Testis (tissue), 3 donors: ENCODE data around the gene WDR18. TPM values are rescaled to one million over a fixed set of nuclear protein-coding genes. Genes with fewer than 3 reads are reported as not detected.

Experiments used
- DNase-seq: peaks from one replicate; pipeline ENCODE4 v3.0.0-alpha.2; 2019
- H3K27ac ChIP-seq, 2 donors: fragments of 200-600 bp; sonication (generic); one replicate each; pipeline ENCODE4 v1.5.1; 2019
- H3K27me3 ChIP-seq: fragments of 200-600 bp; sonication (generic); one replicate; pipeline ENCODE4 v1.5.1; 2019
- H3K36me3 ChIP-seq: fragments of 200-600 bp; sonication (generic); one replicate; pipeline ENCODE4 v1.5.1; 2017; ENCODE audit warnings: low read depth; ENCODE audit errors: missing control alignments
- H3K4me1 ChIP-seq: fragments of 200-600 bp; sonication (generic); one replicate; pipeline ENCODE4 v1.5.1; 2019
- H3K4me3 ChIP-seq, 2 donors: fragments of 200-600 bp; sonication (generic); one replicate each; pipeline ENCODE4 v1.5.1; 2017 to 2019
- H3K9me3 ChIP-seq: fragments of 200-600 bp; sonication (generic); one replicate; pipeline ENCODE4 v1.5.1; 2017
- POLR2A ChIP-seq: fragments of 450-650 bp; IDR thresholded peaks from one replicate; pipeline ENCODE4 v1.6.1; 2017; ENCODE audit warnings: antibody characterized with exemption, mild to moderate bottlenecking, moderate library complexity
- WGBS, 2 donors: methylation state at CpG; one replicate each; pipeline ENCODE4 v1.1.5; 2018; 5-methylcytosine and 5-hydroxymethylcytosine counted together
- intact Hi-C: fragments of 100-400 bp; cut with DNase I; formaldehyde crosslinking; loops from one replicate; pipeline ENCODE4 v1.15.1; 2023; ENCODE audit warnings: low total_unique reads
- polyA plus RNA-seq: library from polyadenylated mRNA; stranded (reverse); fragments of 350-450 nt; fragmentation: Illumina TruSeq; extraction: RNeasy Lipid Tissue Mini Kit (QIAGEN cat#74804); gene quantifications from one replicate; pipeline ENCODE4 v1.2.3, GENCODE V29; 2014; ENCODE audit warnings: low read depth, low replicate concordance; ENCODE audit not compliant: insufficient read depth
- total RNA-seq, 2 donors: library from RNA; depleted of rRNA; stranded (reverse); fragments of >200 nt; gene quantifications; one replicate each; pipeline ENCODE4 v1.2.3, GENCODE V29; 2016
- TF ChIP-seq, protein P1 (sequence below), 3 experiments: fragments of 450-650 bp in 2 of 3; fragments of 200-600 bp in 1 of 3; sonication (generic) in 1 of 3; IDR thresholded peaks; one replicate each; pipeline ENCODE4 v1.5.1; 2016 to 2019; ENCODE audit warnings: antibody characterized with exemption in 3 of 3, mild to moderate bottlenecking in 2 of 3, moderate library complexity in 1 of 3

The WDR18 gene
- total and polyA plus RNA-seq, 3 donors from 2014 or later, result 38.7 to 108 (median 70.9) TPM

DNA sequence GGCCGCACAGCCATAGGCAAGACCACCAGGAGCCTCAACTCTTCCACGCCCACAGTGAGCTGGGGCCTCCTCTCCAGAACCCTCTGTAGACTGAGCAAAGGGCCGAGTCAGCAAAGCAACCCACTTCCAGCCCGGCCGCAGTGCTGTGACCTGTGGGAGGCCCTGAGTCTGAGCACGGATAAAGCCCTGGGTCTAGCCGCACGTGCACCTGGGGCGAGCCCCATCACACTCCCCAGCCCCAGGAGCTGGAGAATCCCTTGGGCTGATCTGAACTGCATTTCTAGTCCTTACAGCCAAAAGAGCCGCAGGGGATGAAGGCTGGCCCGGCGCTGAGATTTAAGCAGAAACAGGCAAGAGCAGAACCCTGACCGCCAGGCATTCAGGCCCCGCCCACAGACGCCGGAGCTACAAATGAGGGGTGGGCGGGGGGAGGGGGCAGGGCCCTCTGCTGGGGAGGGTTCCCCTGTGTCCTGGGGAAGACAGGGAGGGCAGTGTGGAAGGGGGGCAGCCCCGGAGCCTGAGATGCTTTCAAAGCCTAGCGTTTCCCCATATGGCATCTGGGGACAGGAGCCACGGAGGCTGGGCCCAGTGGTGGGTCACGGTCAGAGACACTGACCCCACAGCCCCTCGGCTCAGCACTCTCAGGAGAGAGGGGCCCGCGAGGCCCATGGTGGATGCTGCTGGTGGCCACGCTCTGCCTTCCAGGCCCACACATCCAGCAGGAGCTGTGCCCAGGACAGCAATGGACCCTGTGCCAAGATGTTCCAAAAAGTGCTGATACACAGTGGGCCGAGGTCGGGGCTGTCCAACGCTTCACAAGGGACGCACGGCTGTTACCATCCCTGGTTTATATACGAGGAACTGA, 31.9 kb downstream of the WDR18 start:
- intact Hi-C loops, result no loop called here
- Histone ChIP-seq H3K4me1 (peaks cover 50% of the 10 kb centered on the region), H3K9me3 (no peaks in the 10 kb centered on the region), H3K27me3 (no peaks in the 10 kb centered on the region), H3K27ac (no peak overlapping the region), H3K4me3 (no peak overlapping the region), H3K36me3 (no peaks in the 10 kb centered on the region)
- TF ChIP-seq POLR2A, result no peak
- TF ChIP-seq, protein P1, sequence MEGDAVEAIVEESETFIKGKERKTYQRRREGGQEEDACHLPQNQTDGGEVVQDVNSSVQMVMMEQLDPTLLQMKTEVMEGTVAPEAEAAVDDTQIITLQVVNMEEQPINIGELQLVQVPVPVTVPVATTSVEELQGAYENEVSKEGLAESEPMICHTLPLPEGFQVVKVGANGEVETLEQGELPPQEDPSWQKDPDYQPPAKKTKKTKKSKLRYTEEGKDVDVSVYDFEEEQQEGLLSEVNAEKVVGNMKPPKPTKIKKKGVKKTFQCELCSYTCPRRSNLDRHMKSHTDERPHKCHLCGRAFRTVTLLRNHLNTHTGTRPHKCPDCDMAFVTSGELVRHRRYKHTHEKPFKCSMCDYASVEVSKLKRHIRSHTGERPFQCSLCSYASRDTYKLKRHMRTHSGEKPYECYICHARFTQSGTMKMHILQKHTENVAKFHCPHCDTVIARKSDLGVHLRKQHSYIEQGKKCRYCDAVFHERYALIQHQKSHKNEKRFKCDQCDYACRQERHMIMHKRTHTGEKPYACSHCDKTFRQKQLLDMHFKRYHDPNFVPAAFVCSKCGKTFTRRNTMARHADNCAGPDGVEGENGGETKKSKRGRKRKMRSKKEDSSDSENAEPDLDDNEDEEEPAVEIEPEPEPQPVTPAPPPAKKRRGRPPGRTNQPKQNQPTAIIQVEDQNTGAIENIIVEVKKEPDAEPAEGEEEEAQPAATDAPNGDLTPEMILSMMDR (IDR thresholded peaks at IDR 0.05), result no peak
- 55 to 61% methylated on average over 10 to 31 of the region's 31 CpGs for WGBS, 2 donors
- DNase-seq, result no peak

DNA sequence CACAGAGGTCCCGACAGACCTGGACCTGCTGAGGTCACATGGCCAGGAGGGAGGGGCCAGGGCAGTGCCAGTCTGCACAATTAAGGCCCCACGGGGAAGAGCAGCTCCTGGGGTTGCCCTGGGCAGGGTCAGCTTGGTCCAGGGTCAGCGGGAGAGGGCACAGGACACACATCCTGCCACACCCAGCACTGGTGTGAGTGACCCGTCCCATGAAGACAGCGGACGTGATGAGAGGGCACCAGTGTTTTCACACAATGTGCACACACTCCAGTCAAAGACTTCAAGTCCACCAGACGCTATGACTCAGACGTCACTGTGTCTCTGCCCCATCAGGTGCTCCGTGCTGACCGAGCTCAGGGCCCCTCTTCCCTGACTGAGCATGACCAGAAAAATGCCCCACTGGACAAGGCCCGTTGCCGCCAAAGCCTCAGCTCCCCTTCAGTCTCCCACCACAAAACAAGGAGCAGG, 32.5 kb downstream of the WDR18 start:
- TF ChIP-seq, protein P1 (IDR thresholded peaks at IDR 0.05), result no peak
- TF ChIP-seq POLR2A, result no peak
- 46 to 50% methylated on average over 8 to 12 of the region's 12 CpGs for WGBS, 2 donors
- Histone ChIP-seq H3K9me3 (no peaks in the 10 kb centered on the region), H3K27me3 (no peaks in the 10 kb centered on the region), H3K4me3 (no peak overlapping the region), H3K4me1 (peaks cover 51% of the 10 kb centered on the region), H3K36me3 (no peaks in the 10 kb centered on the region), H3K27ac (peak overlapping the region in 1 of 2 donors; percentile 19)
- DNase-seq, result no peak
- intact Hi-C loops, result no loop called here

GRCh38 chr19:1017115-1017905, 33.2 kb downstream of the WDR18 start:
- no peaks in the 10 kb centered on the region for H3K27me3 ChIP-seq
- 55 to 81% methylated on average over 20 to 24 of the region's 24 CpGs for WGBS, 2 donors
- DNase-seq, result no peak
- intact Hi-C loops, result no loop called here
- no peaks in the 10 kb centered on the region for H3K36me3 ChIP-seq
- no peak overlapping the region for H3K4me3 ChIP-seq
- peak overlapping the region in 1 of 2 donors; percentile 19 for H3K27ac ChIP-seq
- H3K9me3 ChIP-seq, result no peaks in the 10 kb centered on the region
- no peak for TF ChIP-seq POLR2A
- TF ChIP-seq, protein P1 (IDR thresholded peaks at IDR 0.05), result no peak
- peaks cover 52% of the 10 kb centered on the region for H3K4me1 ChIP-seq

DNA sequence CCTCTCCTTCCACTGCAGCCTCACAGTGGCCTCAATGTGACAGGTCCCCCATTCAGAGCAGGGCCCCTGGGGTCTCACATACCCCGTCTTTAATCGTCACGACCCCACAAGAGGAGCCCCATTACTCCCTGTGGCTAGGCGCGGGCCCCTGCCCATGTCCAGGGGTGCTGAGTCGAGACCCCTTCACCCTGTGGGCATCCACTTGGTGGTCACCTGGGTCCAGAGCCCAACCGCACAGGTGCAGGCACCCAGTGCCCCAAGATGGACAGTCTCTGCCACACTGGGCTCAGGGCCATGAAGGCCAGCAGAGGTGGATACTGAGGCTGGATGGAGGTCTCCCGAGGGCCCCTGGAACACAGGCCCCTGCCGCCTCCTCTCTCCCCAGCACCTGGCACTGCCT, 33.8 kb downstream of the WDR18 start:
- DNase-seq, result no peak
- TF ChIP-seq, protein P1 (IDR thresholded peaks at IDR 0.05), result no peak
- TF ChIP-seq POLR2A, result no peak
- Histone ChIP-seq H3K4me1 (peaks cover 55% of the 10 kb centered on the region), H3K9me3 (no peaks in the 10 kb centered on the region), H3K4me3 (no peak overlapping the region), H3K27me3 (no peaks in the 10 kb centered on the region), H3K27ac (no peak overlapping the region), H3K36me3 (no peaks in the 10 kb centered on the region)
- WGBS, 2 donors, result 90 to 94% methylated on average over 5 to 9 of the region's 9 CpGs
- intact Hi-C loops, result no loop called here
